Mesendoderm (in vitro differentiated cells): ENCODE data around the gene CDC37L1.
"Not testable (repeated sequence)": the region's sequence is repeated elsewhere in the genome, so short reads cannot be mapped to it uniquely, and the experiment has no call there.

Source experiments
- DNase-seq: peaks from one replicate; pipeline ENCODE4 v3.0.0; 2013
- H2AK5ac ChIP-seq: 2 replicates; pipeline ENCODE4 v1.6.1; 2013; ENCODE audit warnings: low read length, inconsistent platforms
- H2BK120ac ChIP-seq: 2 replicates; pipeline ENCODE4 v1.6.1; 2013; ENCODE audit warnings: low read depth, mild to moderate bottlenecking, low read length, moderate library complexity, mixed read lengths
- H2BK15ac ChIP-seq: replicated peaks from 2 replicates; pipeline ENCODE4 v1.6.1; 2013; ENCODE audit warnings: low read depth, mild to moderate bottlenecking, moderate library complexity
- H2BK5ac ChIP-seq: 2 replicates; pipeline ENCODE4 v1.6.1; 2013; ENCODE audit warnings: low read length, inconsistent platforms
- H3K18ac ChIP-seq: 2 replicates; pipeline ENCODE4 v1.6.1; 2013; ENCODE audit warnings: mild to moderate bottlenecking, low read length, mixed read lengths
- H3K23ac ChIP-seq: one replicate; pipeline ENCODE4 v1.6.1; 2013; ENCODE audit warnings: low read length
- H3K27ac ChIP-seq: 2 replicates; pipeline ENCODE4 v1.5.1; 2013; ENCODE audit warnings: low read depth, mild to moderate bottlenecking, inconsistent platforms, low read length, moderate library complexity
- H3K27me3 ChIP-seq: 2 replicates; pipeline ENCODE4 v1.6.1; 2013; ENCODE audit warnings: low read length, control low read depth, mild to moderate bottlenecking, inconsistent platforms; ENCODE audit not compliant: insufficient read depth, poor library complexity
- H3K36me3 ChIP-seq: 2 replicates; pipeline ENCODE4 v1.6.1; 2013; ENCODE audit warnings: low read length, inconsistent platforms; ENCODE audit not compliant: control insufficient read depth, insufficient read depth
- H3K4ac ChIP-seq: one replicate; pipeline ENCODE4 v1.6.1; 2013; ENCODE audit warnings: low read depth, mild to moderate bottlenecking, low read length, moderate library complexity
- H3K4me1 ChIP-seq: 2 replicates; pipeline ENCODE4 v1.6.1; 2013; ENCODE audit warnings: low read depth, low read length, inconsistent platforms; ENCODE audit not compliant: control insufficient read depth
- H3K4me2 ChIP-seq: 2 replicates; pipeline ENCODE4 v1.6.1; 2013; ENCODE audit warnings: low read length
- H3K4me3 ChIP-seq: 2 replicates; pipeline ENCODE4 v1.5.1; 2013; ENCODE audit warnings: mild to moderate bottlenecking, low read length
- H3K56ac ChIP-seq: one replicate; pipeline ENCODE4 v1.6.1; 2013; ENCODE audit warnings: low read length
- H3K79me1 ChIP-seq: 2 replicates; pipeline ENCODE4 v1.6.1; 2013; ENCODE audit warnings: low read length, inconsistent platforms
- H3K79me2 ChIP-seq: 2 replicates; pipeline ENCODE4 v1.6.1; 2013; ENCODE audit warnings: mild to moderate bottlenecking, low read length; ENCODE audit not compliant: control insufficient read depth, insufficient read depth
- H3K9ac ChIP-seq: 2 replicates; pipeline ENCODE4 v1.6.1; 2013; ENCODE audit warnings: low read length, inconsistent platforms
- H4K5ac ChIP-seq: one replicate; pipeline ENCODE4 v1.6.1; 2013; ENCODE audit warnings: low read length
- H4K8ac ChIP-seq: one replicate; pipeline ENCODE4 v1.6.1; 2013; ENCODE audit warnings: low read depth, mild to moderate bottlenecking, control low read depth, low read length, moderate library complexity
- whole genome bisulfite sequencing: extraction: QIAGEN DNeasy Blood & Tissue Kit; methylation state at CpG from one replicate; pipeline ENCODE4 v1.1.7; 2013; ENCODE audit warnings: low lambda C conversion rate, missing lambda C conversion rate; ENCODE audit not compliant: insufficient coverage; ENCODE audit errors: extremely low coverage; 5-methylcytosine and 5-hydroxymethylcytosine counted together

CDC37L1 gene

GRCh38 chr9:4750023-4750673 lies 70.8 kb downstream of the CDC37L1 start:
- H2BK120ac ChIP-seq = no peak overlapping the region
- no peaks in the 10 kb centered on the region for H3K79me1 ChIP-seq
- no peak overlapping the region for H3K4me2 ChIP-seq
- no peak overlapping the region for H3K23ac ChIP-seq
- no peak overlapping the region for H3K18ac ChIP-seq
- H2BK15ac ChIP-seq = no peak overlapping the region
- H3K27ac ChIP-seq = no peak overlapping the region
- H2AK5ac ChIP-seq = no peak overlapping the region
- no peak overlapping the region for H2BK5ac ChIP-seq
- no peaks in the 10 kb centered on the region for H3K4me1 ChIP-seq
- DNase-seq = peak; percentile 31
- H3K27me3 ChIP-seq = no peaks in the 10 kb centered on the region
- WGBS = no CpG with 5 or more reads among the region's 8 CpGs
- H4K8ac ChIP-seq = no peak overlapping the region
- H3K36me3 ChIP-seq = no peaks in the 10 kb centered on the region
- H3K4me3 ChIP-seq = no peak overlapping the region
- no peak overlapping the region for H4K5ac ChIP-seq
- no peak overlapping the region for H3K9ac ChIP-seq
- no peak overlapping the region for H3K4ac ChIP-seq
- H3K56ac ChIP-seq = no peak overlapping the region
- H3K79me2 ChIP-seq = no peaks in the 10 kb centered on the region

- not testable (repeated sequence) for H3K27me3 ChIP-seq, H3K79me2 ChIP-seq, H3K27ac ChIP-seq, H2BK5ac ChIP-seq, H3K9ac ChIP-seq, H3K36me3 ChIP-seq, H3K4me3 ChIP-seq, H3K23ac ChIP-seq, H4K5ac ChIP-seq, H3K56ac ChIP-seq, H2BK15ac ChIP-seq, H2AK5ac ChIP-seq, H4K8ac ChIP-seq, H2BK120ac ChIP-seq, H3K4me1 ChIP-seq, H3K4ac ChIP-seq, DNase-seq, H3K4me2 ChIP-seq, H3K79me1 ChIP-seq, H3K18ac ChIP-seq
Measured at GRCh38 chr9:4754530-4754929, 75.2 kb downstream of the CDC37L1 start.

- no peak overlapping the region for H3K4me3 ChIP-seq
- no peak overlapping the region for H3K18ac ChIP-seq
- no peak overlapping the region for H2AK5ac ChIP-seq
- no peak overlapping the region for H3K23ac ChIP-seq
- no peaks in the 10 kb centered on the region for H3K79me2 ChIP-seq
- no peak overlapping the region for H3K4ac ChIP-seq
- no peaks in the 10 kb centered on the region for H3K27me3 ChIP-seq
- no peak overlapping the region for H3K9ac ChIP-seq
- H2BK120ac ChIP-seq = no peak overlapping the region
- no peak overlapping the region for H4K5ac ChIP-seq
- H3K4me2 ChIP-seq = no peak overlapping the region
- no peaks in the 10 kb centered on the region for H3K4me1 ChIP-seq
- no peaks in the 10 kb centered on the region for H3K79me1 ChIP-seq
- no CpG with 5 or more reads among the region's 5 CpGs for WGBS
- H2BK15ac ChIP-seq = no peak overlapping the region
- no peak overlapping the region for H3K27ac ChIP-seq
- no peak overlapping the region for H2BK5ac ChIP-seq
- DNase-seq = no peak
- no peak overlapping the region for H3K56ac ChIP-seq
- H4K8ac ChIP-seq = no peak overlapping the region
- H3K36me3 ChIP-seq = no peaks in the 10 kb centered on the region
Measured at GRCh38 chr9:4755026-4755609, 75.7 kb downstream of the CDC37L1 start.

GRCh38 chr9:4756420-4756819 lies 77.1 kb downstream of the CDC37L1 start:
- Histone ChIP-seq H3K9ac (no peak overlapping the region), H3K56ac (no peak overlapping the region), H2BK5ac (no peak overlapping the region), H3K4me1 (no peaks in the 10 kb centered on the region), H3K4me3 (no peak overlapping the region), H3K79me1 (no peaks in the 10 kb centered on the region), H3K27me3 (no peaks in the 10 kb centered on the region), H4K5ac (no peak overlapping the region), H3K27ac (no peak overlapping the region), H2BK120ac (no peak overlapping the region), H2BK15ac (no peak overlapping the region), H3K18ac (no peak overlapping the region), H3K79me2 (no peaks in the 10 kb centered on the region), H3K23ac (no peak overlapping the region), H3K4ac (no peak overlapping the region), H3K36me3 (no peaks in the 10 kb centered on the region), H4K8ac (no peak overlapping the region), H2AK5ac (no peak overlapping the region), H3K4me2 (no peak overlapping the region)
- DNase-seq = no peak
- no CpG with 5 or more reads among the region's 4 CpGs for WGBS
